ENCODE measurements around the gene C2CD4A. TPM values are rescaled to one million over a fixed set of nuclear protein-coding genes. Genes with fewer than 3 reads are reported as not detected.

C2CD4A gene
- total and polyA plus RNA-seq, 2 of the 4 experiments (the other 2 are of a cell fraction), result not detected

DNA sequence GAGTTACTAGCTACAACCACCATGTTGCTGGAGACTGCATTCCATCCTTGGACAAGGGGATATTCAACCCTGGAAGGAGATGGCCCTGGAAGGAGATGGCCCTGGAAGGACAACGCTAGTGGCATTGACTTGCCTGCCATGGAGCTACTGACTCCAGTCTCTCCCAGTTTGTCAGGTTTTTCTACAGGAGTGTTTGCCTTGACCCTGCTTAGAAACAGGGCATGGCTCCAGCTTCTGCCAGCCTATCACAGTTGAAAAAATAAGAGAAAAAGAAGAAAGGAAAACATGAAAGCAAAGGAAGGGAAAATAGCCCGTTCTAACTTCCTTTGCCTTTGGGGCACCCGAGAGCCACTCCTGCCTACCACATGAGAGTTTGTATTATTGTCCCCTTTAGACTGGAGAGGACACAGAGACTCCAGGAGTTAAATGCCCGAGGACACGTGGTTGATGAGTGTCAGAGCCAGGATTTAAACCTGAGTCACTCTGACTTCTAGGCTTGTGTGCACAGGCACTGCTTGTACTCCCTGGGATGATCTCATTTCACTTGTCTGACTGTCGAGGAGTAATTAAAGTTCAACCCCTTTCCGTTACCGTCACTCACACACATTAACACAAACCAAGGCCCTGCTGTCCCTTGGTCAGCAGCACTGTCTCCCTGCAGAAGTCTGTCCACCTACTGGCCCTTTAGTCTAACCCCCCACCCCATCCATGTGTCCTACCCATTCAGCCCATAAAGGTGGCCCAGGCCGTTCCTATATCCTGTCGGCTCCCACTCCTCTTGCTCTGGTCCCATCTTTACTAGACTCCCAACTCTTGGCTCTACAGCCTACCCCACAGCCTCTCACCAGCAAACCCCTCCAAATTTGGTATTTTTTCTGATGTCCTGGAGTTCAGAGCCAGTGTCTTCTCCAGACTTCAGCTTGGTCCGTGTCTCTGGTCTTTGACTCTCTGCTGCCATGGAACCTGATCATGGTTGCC lies 46.1 kb downstream of the C2CD4A start:
- Histone ChIP-seq H2BK15ac (ENCODE audit: low read depth, low read length) (no peak overlapping the region), H4K8ac (ENCODE audit: low read depth in 2 of 2, low read length in 2 of 2) (no peak overlapping the region), H3K9me3 (ENCODE audit: control insufficient read depth, insufficient read depth, low read length) (no peaks in the 10 kb centered on the region), H3K56ac (ENCODE audit: extremely low read depth, insufficient read depth, low read length) (no peak overlapping the region), H2AFZ (replicated peaks; ENCODE audit: low read length, poor library complexity) (peak overlapping the region; percentile 55), H4K91ac (ENCODE audit: insufficient read depth, low read depth, low read length) (no peak overlapping the region), H3K18ac (ENCODE audit: low read depth, low read length) (no peak overlapping the region), H3K9ac (ENCODE audit: low read depth, low read length) (no peak overlapping the region), H2BK120ac (ENCODE audit: low read depth, low read length) (no peak overlapping the region), H3K23ac (ENCODE audit: low read depth, low read length) (no peak overlapping the region), H2BK5ac (ENCODE audit: low read depth, low read length, poor library complexity, severe bottlenecking) (no peak overlapping the region), H2AK9ac (replicated peaks; ENCODE audit: low read depth, low read length, poor library complexity) (peak overlapping the region; percentile 44), H2AK5ac (ENCODE audit: low read depth, low read length) (no peak overlapping the region), H3K36me3 (ENCODE audit: control insufficient read depth, insufficient read depth, low read length) (no peaks in the 10 kb centered on the region), H3K27me3 (ENCODE audit: control insufficient read depth, insufficient read depth, low read length) (no peaks in the 10 kb centered on the region), H3K4me1 (ENCODE audit: control insufficient read depth, insufficient read depth, low read length) (peaks cover 5% of the 10 kb centered on the region), H4K5ac (ENCODE audit: low read depth, low read length) (no peak overlapping the region), H3K79me1 (ENCODE audit: low read depth in 1 of 2, low read length in 2 of 2) (no peaks in the 10 kb centered on the region), H2BK20ac (ENCODE audit: low read depth, low read length) (no peak overlapping the region), H3K4me3 (ENCODE audit: insufficient read depth, low read depth, low read length) (no peak overlapping the region), H4K20me1 (ENCODE audit: insufficient read depth, low read length) (no peaks in the 10 kb centered on the region), H3K27ac (ENCODE audit: insufficient read depth, low read length) (no peak overlapping the region), H3K9me1 (ENCODE audit: insufficient read depth, low read length) (peaks cover 2% of the 10 kb centered on the region; the same call in 1 of the 2 replicates), H3K4ac (ENCODE audit: low read depth, low read length) (no peak overlapping the region), H3K4me2 (ENCODE audit: low read depth, low read length) (no peak overlapping the region), H3K14ac (replicated peaks; ENCODE audit: low read depth, low read length) (no peak overlapping the region)
- peak; percentile 81 for DNase-seq
- intact Hi-C loops (cut with micrococcal nuclease) (no loop called here), in situ Hi-C loops (cut with MboI; ENCODE audit: low sequenced_read_pairs) (no loop called here), dilution Hi-C loops (cut with HindIII; ENCODE audit: low sequenced_read_pairs, unreplicated experiment) (no loop called here)
- ChIA-PET CTCF (no interaction called here), POLR2A (ENCODE audit: unreplicated experiment) (no interaction called here)
- TF ChIP-seq NFE2L2 (IDR thresholded peaks at IDR 0.05; ENCODE audit: low read depth, low read length), result peak; percentile 86
- TF ChIP-seq BHLHE40 (IDR thresholded peaks at IDR 0.05; ENCODE audit: low read depth, low read length), result no peak
- TF ChIP-seq, protein P1, sequence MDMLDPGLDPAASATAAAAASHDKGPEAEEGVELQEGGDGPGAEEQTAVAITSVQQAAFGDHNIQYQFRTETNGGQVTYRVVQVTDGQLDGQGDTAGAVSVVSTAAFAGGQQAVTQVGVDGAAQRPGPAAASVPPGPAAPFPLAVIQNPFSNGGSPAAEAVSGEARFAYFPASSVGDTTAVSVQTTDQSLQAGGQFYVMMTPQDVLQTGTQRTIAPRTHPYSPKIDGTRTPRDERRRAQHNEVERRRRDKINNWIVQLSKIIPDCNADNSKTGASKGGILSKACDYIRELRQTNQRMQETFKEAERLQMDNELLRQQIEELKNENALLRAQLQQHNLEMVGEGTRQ (IDR thresholded peaks at IDR 0.05; ENCODE audit: low read depth, low read length), result peak; percentile 75
- ATAC-seq (ENCODE audit: low read depth), result peak; percentile 85
- no TSS peak for BruUV-seq (replicated peaks)
- 0% methylated on average over 1 of the region's 11 CpGs; no CpG with 5 or more reads in 1 of the 2 experiments for WGBS, 2 experiments (ENCODE audit: extremely low coverage in 2 of 2, insufficient read length in 1 of 2)

Data from IMR-90 (cell line).